Lower leg skin (tissue), 4 donors: Measurements from ENCODE around the gene MRPL43. TPM values are rescaled to one million over a fixed set of nuclear protein-coding genes. Genes with fewer than 3 reads are reported as not detected.

Source experiments
- DNase-seq, 2 donors: peaks; one replicate each; pipeline ENCODE4 v3.0.0-alpha.2; 2019; ENCODE audit warnings: low spot score in 2 of 2
- H3K4me3 ChIP-seq: fragments of 200-600 bp; sonication (generic); 2 replicates; pipeline ENCODE4 v1.5.1; 2017; ENCODE audit warnings: mild to moderate bottlenecking, low read depth; ENCODE audit not compliant: poor library complexity, severe bottlenecking
- POLR2A ChIP-seq, 2 donors: fragments of 450-650 bp; IDR thresholded peaks; one replicate each; pipeline ENCODE4 v1.6.1; 2016 to 2017; ENCODE audit warnings: antibody characterized with exemption in 2 of 2, mild to moderate bottlenecking in 1 of 2, moderate library complexity in 1 of 2
- WGBS, 2 donors: methylation state at CpG; one replicate each; pipeline ENCODE4 v1.1.5; 2018; 5-methylcytosine and 5-hydroxymethylcytosine counted together
- intact Hi-C: fragments of 100-400 bp; cut with DNase I; formaldehyde crosslinking; loops from one replicate; pipeline ENCODE4 v1.15.0; 2023; ENCODE audit warnings: low total_unique reads
- total RNA-seq, 4 donors: library from RNA; depleted of rRNA; stranded (reverse); fragments of >200 nt; gene quantifications; one replicate each; pipeline ENCODE4 v1.1.0, GENCODE V29; 2016
- TF ChIP-seq, protein P1 (sequence below), 3 donors: fragments of 450-650 bp; IDR thresholded peaks; one replicate each; pipeline ENCODE4 v1.5.1; 2016; ENCODE audit warnings: antibody characterized with exemption in 3 of 3, mild to moderate bottlenecking in 3 of 3, moderate library complexity in 2 of 3

The MRPL43 gene
- total RNA-seq, 4 donors from 2014 or later, result 82.2 to 132 (median 100) TPM

DNA sequence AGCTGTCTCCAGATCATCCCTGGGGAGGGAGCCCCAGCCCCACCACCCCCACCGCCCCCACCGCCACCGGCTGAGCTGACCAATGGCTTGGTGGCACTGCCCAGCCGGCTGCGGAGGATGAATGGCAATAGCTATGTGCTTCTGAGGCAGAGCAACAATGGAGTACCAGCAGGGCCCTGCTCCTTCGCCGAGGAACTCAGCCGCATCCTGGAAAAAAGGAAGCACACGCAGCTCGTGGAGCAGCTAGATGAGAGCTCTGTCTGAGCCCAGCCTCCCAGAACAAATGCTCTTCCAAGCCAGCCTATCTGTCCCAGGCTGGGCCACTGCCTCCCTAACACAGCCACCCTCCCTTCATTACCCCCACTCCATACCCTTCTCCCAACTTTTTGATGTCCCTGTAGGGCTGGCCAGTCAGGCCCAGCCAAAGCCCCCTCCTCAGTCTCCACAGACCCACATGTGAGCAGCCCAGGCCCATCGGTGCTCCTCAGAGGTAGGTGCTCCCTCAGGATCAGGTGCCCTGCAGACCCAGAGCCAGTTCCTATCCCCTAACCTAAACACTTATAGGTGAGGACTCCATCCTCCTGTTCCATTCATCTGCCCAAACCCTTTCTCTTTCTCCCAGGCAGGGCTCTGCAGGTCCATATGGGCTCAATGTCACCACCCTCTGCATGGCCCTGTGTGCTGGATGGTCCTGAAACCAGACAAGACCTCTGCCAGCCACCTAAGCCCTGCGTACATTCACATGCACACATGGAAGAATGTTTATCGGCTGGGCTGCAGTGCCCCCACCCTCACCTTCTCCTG is 3.2 kb downstream of the MRPL43 start:
- no peak overlapping the region for H3K4me3 ChIP-seq
- TF ChIP-seq, protein P1, sequence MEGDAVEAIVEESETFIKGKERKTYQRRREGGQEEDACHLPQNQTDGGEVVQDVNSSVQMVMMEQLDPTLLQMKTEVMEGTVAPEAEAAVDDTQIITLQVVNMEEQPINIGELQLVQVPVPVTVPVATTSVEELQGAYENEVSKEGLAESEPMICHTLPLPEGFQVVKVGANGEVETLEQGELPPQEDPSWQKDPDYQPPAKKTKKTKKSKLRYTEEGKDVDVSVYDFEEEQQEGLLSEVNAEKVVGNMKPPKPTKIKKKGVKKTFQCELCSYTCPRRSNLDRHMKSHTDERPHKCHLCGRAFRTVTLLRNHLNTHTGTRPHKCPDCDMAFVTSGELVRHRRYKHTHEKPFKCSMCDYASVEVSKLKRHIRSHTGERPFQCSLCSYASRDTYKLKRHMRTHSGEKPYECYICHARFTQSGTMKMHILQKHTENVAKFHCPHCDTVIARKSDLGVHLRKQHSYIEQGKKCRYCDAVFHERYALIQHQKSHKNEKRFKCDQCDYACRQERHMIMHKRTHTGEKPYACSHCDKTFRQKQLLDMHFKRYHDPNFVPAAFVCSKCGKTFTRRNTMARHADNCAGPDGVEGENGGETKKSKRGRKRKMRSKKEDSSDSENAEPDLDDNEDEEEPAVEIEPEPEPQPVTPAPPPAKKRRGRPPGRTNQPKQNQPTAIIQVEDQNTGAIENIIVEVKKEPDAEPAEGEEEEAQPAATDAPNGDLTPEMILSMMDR (IDR thresholded peaks at IDR 0.05), result no peak
- no peak for TF ChIP-seq POLR2A (IDR thresholded peaks at IDR 0.05)
- intact Hi-C loops, result no loop called here
- WGBS, 2 donors, result 88 to 89% methylated on average over 11 to 13 of the region's 13 CpGs
- peak in 1 of 2 donors; percentile 54 for DNase-seq

DNA sequence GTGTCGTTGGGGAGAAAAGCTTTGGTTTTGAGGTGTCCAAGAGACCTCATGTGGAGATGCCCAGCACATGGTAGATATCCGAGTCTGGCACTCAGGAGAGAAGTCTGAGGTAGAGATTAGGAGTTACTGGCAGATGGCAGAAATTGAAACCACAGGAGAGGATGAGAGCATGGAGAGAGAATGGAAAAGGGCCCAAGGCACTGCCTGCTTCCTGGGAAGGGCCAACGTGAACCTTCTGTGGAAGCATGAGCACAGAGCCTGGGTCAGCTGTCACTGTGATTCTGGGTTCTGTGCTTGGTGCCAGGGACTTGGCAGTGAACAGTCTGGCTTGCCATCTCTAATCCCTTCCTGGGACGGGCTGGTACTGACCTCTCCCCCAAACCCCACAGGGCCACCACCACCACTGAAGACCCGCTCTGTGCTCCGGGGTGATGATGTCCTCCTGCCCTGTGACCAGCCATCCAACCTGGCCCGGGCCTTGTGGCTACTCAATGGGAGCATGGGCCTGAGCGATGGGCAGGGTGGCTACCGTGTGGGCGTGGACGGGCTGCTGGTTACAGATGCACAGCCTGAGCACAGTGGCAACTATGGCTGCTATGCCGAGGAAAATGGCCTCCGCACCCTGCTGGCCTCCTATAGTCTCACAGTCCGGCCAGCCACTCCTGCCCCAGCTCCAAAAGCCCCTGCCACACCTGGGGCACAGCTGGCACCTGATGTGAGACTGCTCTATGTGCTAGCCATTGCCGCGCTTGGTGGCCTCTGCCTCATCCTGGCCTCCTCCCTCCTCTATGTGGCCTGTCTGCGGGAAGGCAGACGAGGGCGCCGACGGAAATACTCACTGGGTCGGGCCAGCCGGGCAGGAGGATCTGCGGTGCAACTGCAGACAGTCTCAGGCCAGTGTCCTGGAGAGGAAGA is 4.1 kb downstream of the MRPL43 start:
- TF ChIP-seq, protein P1 (IDR thresholded peaks at IDR 0.05), result no peak
- no peak for TF ChIP-seq POLR2A (IDR thresholded peaks at IDR 0.05)
- intact Hi-C loops, result no loop called here
- 84 to 87% methylated on average over 20 to 24 of the region's 24 CpGs for WGBS, 2 donors
- H3K4me3 ChIP-seq, result no peak overlapping the region
- DNase-seq, result peak in 1 of 2 donors; percentile 77

- intact Hi-C loops, result no loop called here
- TF ChIP-seq POLR2A (IDR thresholded peaks at IDR 0.05), result no peak
- TF ChIP-seq, protein P1 (IDR thresholded peaks at IDR 0.05), result no peak
- no peak overlapping the region for H3K4me3 ChIP-seq
- 83 to 86% methylated on average over 5 of the region's 5 CpGs for WGBS, 2 donors
- DNase-seq, result peak in 1 of 2 donors; percentile 2
These were observed 6.0 kb downstream of the MRPL43 start for GRCh38 chr10:100981178-100981772.

DNA sequence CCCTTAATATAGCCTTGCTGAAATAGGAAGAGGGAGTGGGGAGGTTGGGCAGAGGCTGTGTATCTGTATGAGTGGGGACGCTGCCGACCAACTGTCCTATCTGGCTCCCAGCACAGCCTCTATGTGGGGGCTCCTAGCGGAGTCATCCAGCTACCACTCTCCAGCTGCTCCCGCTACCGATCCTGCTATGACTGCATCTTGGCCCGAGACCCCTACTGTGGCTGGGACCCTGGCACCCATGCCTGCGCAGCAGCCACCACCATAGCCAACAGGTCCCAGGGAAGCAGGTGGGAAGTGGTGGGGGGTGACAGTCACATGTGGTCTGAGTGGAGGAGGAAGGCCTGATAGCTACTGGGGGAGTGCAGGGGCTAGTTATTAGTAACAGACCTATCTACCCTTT is 6.6 kb downstream of the MRPL43 start:
- DNase-seq, result peak in 1 of 2 donors; percentile 77
- WGBS, 2 donors, result 93 to 94% methylated on average over 7 of the region's 7 CpGs
- TF ChIP-seq, protein P1 (IDR thresholded peaks at IDR 0.05), result no peak
- no peak for TF ChIP-seq POLR2A (IDR thresholded peaks at IDR 0.05)
- H3K4me3 ChIP-seq, result no peak overlapping the region
- intact Hi-C loops, result no loop called here

DNA sequence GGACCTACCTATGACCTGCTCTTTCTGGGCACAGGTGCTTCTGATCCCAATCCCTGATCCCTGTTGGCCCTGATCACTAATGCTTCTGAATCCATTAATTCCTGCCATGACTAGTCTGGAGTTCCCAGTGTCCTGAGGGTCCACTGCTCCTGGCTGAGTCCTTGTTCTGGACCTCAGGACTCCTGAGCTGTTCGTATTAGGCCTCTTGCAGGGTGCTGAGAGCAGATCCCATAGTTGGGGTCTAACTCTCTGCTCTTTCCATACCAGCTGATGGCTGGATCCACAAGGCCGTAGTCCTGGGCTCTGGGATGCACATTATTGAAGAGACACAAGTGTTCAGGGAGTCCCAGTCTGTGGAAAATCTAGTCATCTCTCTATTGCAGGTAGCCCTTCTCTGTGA is 7.0 kb downstream of the MRPL43 start:
- H3K4me3 ChIP-seq, result no peak overlapping the region
- peak in 1 of 2 donors; percentile 31 for DNase-seq
- TF ChIP-seq POLR2A (IDR thresholded peaks at IDR 0.05), result no peak
- TF ChIP-seq, protein P1 (IDR thresholded peaks at IDR 0.05), result no peak
- intact Hi-C loops, result no loop called here
- 89 to 100% methylated on average over 2 of the region's 2 CpGs for WGBS, 2 donors
